Muscle layer of duodenum (tissue), 2 donors: ENCODE data around the gene ARHGEF17.

Experiments used
- H3K27ac ChIP-seq: one replicate; pipeline ENCODE4 v1.7.0; 2013; ENCODE audit warnings: mild to moderate bottlenecking, low read length
- H3K27me3 ChIP-seq: one replicate; pipeline ENCODE4 v1.7.0; 2013; ENCODE audit warnings: low read depth, mild to moderate bottlenecking, control low read depth, low read length
- H3K36me3 ChIP-seq, 2 donors: one replicate each; pipeline ENCODE4 v1.7.0; 2013; ENCODE audit warnings: low read length in 2 of 2, control low read depth in 1 of 2, mild to moderate bottlenecking in 1 of 2; ENCODE audit not compliant: insufficient read depth in 2 of 2, control insufficient read depth in 1 of 2
- H3K4me1 ChIP-seq, 2 donors: one replicate each; pipeline ENCODE4 v1.7.0; 2013; ENCODE audit warnings: low read length in 2 of 2, mild to moderate bottlenecking in 2 of 2, control low read depth in 1 of 2, moderate library complexity in 1 of 2; ENCODE audit not compliant: insufficient read depth in 2 of 2, control insufficient read depth in 1 of 2
- H3K4me3 ChIP-seq, 2 donors: one replicate each; pipeline ENCODE4 v1.7.0; 2013; ENCODE audit warnings: low read length in 2 of 2, low read depth in 1 of 2, mild to moderate bottlenecking in 1 of 2
- H3K9me3 ChIP-seq, 2 donors: one replicate each; pipeline ENCODE4 v1.7.0; 2013; ENCODE audit warnings: low read length in 2 of 2, control low read depth in 1 of 2, mild to moderate bottlenecking in 1 of 2; ENCODE audit not compliant: control insufficient read depth in 1 of 2
- donor health status: healthy.

Gene ARHGEF17

DNA sequence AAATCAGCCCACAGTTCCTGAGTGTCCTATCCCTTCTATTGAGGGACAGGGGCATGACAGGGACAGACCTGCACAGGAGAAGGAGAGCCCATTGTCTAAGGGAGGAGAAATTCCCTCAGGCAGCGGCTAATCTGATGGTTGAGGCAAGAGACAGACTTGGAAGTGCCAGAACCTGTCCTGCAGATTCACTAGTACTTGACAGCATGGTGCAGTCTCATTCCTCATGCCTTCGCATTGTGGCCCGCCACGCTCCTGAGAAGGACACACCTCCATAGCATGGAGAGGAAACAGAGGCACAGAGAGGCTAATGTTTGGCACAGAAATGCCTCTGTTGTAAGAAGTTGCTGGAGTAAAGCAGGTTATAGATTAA lies 32.7 kb upstream of the ARHGEF17 start:
- H3K36me3 ChIP-seq = no peaks in the 10 kb centered on the region
- no peaks in the 10 kb centered on the region for H3K9me3 ChIP-seq
- no peak overlapping the region for H3K4me3 ChIP-seq
- H3K4me1 ChIP-seq = peaks cover 1 to 8% of the 10 kb centered on the region in 2 donors
- H3K27ac ChIP-seq = no peak overlapping the region
- H3K27me3 ChIP-seq = no peaks in the 10 kb centered on the region

DNA sequence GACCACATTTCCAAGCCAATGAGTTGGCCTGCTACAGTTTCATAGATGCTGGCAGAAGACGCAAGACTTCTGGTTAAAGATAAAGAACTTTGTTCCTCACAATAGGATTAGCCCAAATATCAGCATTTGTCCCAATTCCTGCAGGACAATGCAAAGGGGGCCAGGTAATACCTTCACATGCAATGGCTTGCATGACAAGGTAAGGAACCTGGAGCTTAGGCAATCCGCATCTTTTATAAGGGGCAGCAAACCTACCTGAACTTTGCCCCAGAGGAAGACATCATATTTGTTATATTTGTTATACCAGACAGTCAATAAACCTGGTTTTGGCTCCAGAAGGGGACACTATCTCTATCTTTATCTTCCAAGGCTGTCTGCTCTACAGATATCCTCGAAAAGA lies 30.6 kb upstream of the ARHGEF17 start:
- no peak overlapping the region for H3K27ac ChIP-seq
- H3K36me3 ChIP-seq = no peaks in the 10 kb centered on the region
- H3K9me3 ChIP-seq = no peaks in the 10 kb centered on the region
- H3K4me3 ChIP-seq = no peak overlapping the region
- no peaks in the 10 kb centered on the region for H3K27me3 ChIP-seq
- H3K4me1 ChIP-seq = peaks cover 0 to 8% of the 10 kb centered on the region in 2 donors

DNA sequence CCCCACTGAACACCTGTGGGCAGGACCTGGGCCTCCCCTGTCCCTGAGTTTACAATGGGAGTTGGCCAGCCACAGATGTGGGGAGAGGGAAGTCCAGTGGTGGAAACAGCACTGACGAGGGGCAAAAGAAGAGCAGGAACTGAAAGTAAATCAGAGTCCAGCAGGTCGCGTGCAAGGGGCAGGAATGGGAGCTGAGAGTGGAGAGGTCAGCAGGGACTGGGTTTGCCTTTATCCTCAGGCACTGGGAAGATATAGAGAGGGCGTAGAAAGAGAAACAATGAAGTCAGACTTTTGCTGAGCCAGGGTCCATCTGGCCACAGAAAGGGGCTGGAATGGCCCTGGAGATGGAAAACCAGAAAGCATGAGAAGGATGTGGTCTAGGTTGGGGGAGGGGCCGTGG lies 27.4 kb upstream of the ARHGEF17 start:
- H3K9me3 ChIP-seq = no peaks in the 10 kb centered on the region
- H3K4me1 ChIP-seq = peaks cover 0 to 3% of the 10 kb centered on the region in 2 donors
- H3K27me3 ChIP-seq = no peaks in the 10 kb centered on the region
- no peak overlapping the region for H3K4me3 ChIP-seq
- H3K36me3 ChIP-seq = no peaks in the 10 kb centered on the region
- no peak overlapping the region for H3K27ac ChIP-seq

DNA sequence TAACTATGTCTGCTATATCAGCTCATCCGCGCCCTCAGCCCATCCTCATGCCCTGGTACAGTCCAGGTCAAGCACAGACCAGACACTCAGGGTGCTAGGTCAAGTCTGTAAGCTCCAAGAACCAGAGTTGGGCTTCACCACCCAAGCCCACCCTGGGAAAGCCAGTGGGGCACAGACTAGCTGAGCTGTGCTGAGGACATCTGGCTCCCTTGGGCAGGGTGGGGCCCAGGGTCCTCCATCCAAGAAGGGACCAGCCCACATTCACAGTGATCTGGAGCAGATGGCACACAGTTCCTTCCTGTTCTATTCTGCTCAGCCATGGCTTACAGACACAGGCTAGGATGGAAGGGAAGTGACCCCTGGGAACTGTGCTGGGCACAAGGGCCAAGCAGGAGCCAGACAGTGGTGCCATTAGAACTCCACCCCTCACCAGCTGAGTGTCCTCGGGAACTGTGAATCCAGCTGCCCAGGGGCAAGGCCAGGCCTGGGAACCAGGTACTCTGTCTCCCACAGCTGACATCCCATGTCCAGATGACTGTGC lies 26.8 kb upstream of the ARHGEF17 start:
- Histone ChIP-seq H3K9me3 (no peaks in the 10 kb centered on the region), H3K27me3 (no peaks in the 10 kb centered on the region), H3K27ac (no peak overlapping the region), H3K4me3 (no peak overlapping the region), H3K36me3 (no peaks in the 10 kb centered on the region), H3K4me1 (peaks cover 0 to 3% of the 10 kb centered on the region in 2 donors)

DNA sequence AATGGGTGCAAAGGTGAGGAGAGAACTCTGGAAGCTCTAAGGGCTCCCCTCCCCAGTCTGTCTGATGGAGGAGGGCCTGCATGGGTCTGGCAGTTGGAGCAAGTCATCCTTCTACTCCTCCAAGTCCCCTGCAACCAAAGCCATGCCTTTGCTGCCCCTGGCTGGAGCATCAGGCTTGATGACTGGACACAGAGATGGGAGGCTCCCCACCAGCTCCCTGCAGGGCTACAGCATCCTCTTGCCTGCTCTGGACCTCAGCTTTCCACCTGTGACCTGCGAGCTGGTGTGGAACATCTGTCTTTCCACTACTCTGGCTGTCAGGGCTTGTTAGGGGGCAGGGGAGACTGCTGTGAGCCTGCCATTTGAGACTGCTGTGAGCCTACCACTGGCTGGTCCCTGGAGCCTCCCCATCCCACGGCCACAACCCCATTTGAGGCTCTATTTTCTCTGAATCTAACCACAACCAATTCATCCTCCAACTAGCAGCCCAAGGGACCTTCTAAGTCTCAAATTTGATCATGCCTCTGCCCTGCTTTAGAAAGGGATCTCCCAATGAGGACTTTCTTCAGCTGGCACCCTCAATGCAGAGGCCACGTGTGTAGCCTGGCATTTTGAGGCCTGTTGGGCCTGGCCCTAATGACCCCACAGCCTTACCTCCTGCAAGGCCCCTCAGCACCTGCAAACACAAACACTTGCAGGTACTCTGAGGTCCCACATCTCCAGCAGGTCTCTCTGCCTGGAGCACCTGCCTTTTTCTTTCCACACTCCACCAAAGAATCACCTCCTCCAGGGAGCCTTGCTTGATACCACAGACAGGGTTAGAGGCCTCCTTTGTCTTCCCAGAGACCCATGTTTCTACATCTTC lies 26.0 kb upstream of the ARHGEF17 start:
- H3K9me3 ChIP-seq = no peaks in the 10 kb centered on the region
- no peaks in the 10 kb centered on the region for H3K36me3 ChIP-seq
- H3K27me3 ChIP-seq = no peaks in the 10 kb centered on the region
- H3K4me3 ChIP-seq = no peak overlapping the region
- H3K27ac ChIP-seq = no peak overlapping the region
- peaks cover 0 to 3% of the 10 kb centered on the region in 2 donors for H3K4me1 ChIP-seq

DNA sequence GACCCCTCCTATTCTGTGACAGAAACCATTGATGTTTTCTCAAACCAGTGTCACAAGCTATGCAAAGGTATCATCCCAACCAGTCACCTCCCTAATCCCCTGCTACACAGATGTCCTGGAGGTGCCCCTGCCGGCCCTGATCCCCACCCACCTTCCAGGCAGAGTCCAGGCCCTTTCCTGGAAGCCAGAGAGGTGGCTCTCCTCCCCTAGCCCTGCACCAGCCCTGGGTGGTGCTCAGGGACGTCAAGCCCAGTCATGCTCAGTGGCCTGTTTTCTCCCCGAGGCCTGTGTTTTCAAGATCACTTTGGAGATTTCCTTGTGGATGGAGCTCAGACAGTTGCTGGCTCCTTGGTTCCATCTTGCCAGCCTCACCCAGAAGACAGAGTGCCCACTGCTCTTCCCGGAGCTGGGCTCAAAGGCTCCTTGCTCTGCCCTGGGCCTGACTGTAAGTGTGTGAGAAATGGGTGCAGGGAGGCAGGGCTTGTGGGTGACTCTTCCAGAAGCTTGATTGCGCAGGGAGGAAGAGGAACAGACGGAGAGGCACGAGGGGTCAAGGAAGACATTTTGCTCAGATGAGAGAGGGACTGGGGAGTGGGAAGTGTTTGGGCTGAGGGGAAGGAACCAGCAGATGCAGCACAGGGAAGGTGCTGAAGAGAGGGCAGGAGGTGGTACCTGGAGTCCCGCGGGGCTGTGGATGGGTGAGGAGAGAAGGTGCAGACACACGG lies 24.6 kb upstream of the ARHGEF17 start:
- H3K9me3 ChIP-seq = no peaks in the 10 kb centered on the region
- H3K36me3 ChIP-seq = no peaks in the 10 kb centered on the region
- H3K27ac ChIP-seq = no peak overlapping the region
- no peaks in the 10 kb centered on the region for H3K27me3 ChIP-seq
- peaks cover 0 to 4% of the 10 kb centered on the region in 2 donors for H3K4me1 ChIP-seq
- H3K4me3 ChIP-seq = no peak overlapping the region

DNA sequence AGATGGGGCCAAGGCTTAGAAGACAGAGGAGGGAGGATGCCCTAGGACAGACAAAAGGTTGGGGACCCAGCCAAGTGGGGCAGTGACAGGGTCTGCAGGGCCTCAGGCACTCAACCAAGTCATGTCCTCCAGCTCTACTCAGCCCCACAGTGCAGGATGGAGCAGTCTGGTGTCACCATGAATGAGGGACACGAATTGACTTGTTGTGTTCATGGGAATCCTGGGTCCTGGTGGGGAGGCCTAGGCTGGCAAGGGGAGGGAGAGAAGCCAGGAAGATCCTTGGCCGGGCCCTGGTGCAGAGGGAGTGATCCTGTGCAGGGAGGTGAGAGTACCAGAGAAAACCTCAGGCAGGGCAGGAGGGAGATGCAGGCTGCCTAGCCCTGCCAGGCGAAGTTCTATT lies 24.0 kb upstream of the ARHGEF17 start:
- H3K4me3 ChIP-seq = no peak overlapping the region
- peaks cover 7 to 11% of the 10 kb centered on the region in 2 donors for H3K4me1 ChIP-seq
- H3K27me3 ChIP-seq = no peaks in the 10 kb centered on the region
- H3K27ac ChIP-seq = no peak overlapping the region
- no peaks in the 10 kb centered on the region for H3K36me3 ChIP-seq
- no peaks in the 10 kb centered on the region for H3K9me3 ChIP-seq

DNA sequence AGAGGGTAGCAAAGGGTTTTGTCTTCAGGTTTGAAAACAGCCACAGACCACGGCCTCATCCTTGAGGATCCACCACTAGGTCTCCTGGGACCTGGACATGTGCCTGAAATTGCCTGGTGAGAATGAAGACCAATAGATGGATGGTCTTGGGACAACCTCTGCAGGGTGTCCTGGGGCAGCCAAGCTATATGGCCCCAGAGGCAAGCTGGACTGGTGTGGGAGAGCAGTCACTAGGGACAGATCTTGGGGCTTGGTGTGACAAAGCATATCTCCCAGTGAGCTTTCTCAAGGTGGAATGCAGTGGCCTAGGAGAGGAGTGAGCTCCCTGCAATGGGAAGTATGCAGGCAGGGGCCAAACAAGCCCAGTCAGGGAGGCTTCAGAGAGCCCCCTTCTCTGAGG lies 22.4 kb upstream of the ARHGEF17 start:
- no peaks in the 10 kb centered on the region for H3K9me3 ChIP-seq

DNA sequence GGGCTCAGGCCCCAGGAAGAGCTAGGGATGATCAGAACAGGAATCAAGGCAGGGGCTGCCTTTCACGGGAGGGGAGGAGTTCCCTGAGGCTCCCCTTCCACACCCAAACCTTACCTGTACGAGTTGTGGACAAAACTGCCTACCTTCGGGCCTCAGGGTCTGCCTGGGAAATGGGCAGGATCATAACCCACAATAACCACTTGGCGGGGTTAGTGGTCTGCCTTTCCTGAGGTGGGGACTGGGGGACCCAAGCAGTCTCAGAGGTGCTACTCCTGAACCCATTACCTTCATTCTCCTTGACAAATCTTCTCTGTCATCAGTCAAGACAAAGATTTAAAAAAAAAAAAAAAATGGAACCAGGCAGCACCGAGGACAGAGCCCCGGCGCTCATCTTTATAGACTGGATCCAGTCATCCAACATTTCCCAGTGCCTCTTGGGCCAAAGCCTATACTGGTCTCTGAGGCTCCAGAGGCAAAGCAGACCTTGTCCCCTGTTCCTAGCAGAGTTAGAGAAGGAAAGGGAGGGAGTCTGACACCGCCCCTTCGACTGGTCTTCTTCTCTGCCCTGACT lies 21.8 kb upstream of the ARHGEF17 start:
- Histone ChIP-seq H3K4me3 (no peak overlapping the region), H3K9me3 (no peaks in the 10 kb centered on the region), H3K27ac (no peak overlapping the region), H3K27me3 (no peaks in the 10 kb centered on the region), H3K36me3 (no peaks in the 10 kb centered on the region), H3K4me1 (peaks cover 11 to 15% of the 10 kb centered on the region in 2 donors)

More for the DNA sequence above, 22.4 kb upstream of the ARHGEF17 start:
- Histone ChIP-seq H3K36me3 (no peaks in the 10 kb centered on the region), H3K4me3 (no peak overlapping the region), H3K27me3 (no peaks in the 10 kb centered on the region), H3K4me1 (peaks cover 11 to 15% of the 10 kb centered on the region in 2 donors), H3K27ac (no peak overlapping the region)

DNA sequence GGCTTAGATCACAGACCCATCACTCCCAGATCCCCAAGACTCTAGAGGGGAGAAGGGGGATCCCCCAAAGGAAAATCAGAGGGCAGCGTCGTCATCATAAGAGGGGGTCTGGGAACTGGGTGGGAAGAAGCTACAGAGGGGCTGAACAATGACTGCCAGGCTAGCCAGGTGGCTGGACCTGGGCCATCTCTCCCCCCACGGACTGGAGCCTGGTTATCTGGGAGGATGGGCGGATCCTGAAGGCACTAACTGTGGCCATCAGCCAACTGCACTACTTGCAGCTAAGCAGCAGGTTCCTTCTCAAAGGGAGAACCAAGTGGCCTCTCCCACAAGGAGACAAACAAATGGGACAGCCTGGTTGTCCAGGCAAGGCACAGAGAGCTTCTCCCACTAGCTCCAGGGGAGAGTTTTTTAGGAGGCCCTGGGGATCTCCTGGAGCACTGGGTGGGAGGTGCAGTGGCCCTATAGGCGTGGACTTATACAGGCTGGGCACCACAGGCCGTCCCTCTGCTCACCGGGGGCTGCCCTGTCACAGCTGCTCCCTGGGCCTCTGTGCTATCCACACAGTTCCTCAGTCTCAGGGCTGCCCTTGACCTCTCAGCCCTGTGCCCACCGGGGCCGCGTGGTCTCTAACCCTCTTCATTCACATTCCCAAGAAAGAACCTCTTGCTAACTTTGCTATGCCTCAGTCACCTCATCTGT lies 20.5 kb upstream of the ARHGEF17 start:
- Histone ChIP-seq H3K27ac (no peak overlapping the region), H3K4me1 (peaks cover 11 to 15% of the 10 kb centered on the region in 2 donors), H3K4me3 (no peak overlapping the region), H3K27me3 (no peaks in the 10 kb centered on the region), H3K36me3 (no peaks in the 10 kb centered on the region), H3K9me3 (no peaks in the 10 kb centered on the region)
